HG03135 (cell line): ENCODE results near the gene SLCO2A1.

Experiments
- ATAC-seq: cut with Tn5 transposase; IDR thresholded peaks from one replicate; pipeline ENCODE4 v1.9.1; 2021; ENCODE audit warnings: mild to moderate bottlenecking, moderate library complexity; ENCODE audit not compliant: unreplicated experiment

Gene SLCO2A1

DNA sequence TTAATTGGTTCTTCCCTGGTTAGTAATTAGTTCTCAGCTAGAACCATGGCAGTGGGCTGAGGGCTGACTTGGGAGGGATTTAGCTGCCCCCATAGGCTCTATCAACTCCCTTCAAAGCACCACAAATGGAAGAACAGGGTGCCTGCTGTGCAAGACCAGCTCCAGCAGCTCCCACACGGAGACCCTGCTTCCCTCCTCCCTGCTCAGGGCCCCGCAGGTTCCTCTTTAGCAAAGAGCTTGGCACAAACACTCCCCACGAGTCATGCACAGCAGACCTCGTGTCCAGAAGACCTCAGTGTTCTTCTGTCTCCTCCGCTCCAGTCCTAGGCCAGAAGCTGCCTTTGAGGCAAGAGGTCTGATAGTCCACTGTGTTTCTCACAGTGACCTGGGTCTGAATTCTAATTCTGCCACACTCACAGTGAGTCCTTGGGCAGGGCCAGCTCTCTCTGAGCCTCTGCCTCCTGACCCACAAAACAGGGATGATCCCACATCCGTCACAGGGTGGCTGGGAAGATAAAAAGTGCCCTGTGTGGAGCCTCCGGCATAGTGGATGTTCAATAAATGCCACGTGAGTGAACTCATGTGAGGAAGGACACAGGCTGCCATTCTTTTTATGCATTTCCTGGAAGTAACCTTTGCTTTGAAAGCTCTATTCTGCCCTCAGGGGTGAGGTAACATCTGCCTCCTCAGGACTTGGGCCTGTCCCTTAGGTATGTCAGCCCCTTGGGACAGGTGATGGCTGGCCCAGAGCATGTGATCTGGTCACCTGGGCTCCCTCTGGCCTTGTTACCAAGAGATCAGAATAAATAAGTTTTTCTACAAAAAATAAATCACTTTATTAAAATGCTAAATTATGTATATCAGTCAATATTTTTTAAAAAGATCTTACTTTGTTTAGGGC lies 141.7 kb downstream of the SLCO2A1 start:
- no peak for ATAC-seq

DNA sequence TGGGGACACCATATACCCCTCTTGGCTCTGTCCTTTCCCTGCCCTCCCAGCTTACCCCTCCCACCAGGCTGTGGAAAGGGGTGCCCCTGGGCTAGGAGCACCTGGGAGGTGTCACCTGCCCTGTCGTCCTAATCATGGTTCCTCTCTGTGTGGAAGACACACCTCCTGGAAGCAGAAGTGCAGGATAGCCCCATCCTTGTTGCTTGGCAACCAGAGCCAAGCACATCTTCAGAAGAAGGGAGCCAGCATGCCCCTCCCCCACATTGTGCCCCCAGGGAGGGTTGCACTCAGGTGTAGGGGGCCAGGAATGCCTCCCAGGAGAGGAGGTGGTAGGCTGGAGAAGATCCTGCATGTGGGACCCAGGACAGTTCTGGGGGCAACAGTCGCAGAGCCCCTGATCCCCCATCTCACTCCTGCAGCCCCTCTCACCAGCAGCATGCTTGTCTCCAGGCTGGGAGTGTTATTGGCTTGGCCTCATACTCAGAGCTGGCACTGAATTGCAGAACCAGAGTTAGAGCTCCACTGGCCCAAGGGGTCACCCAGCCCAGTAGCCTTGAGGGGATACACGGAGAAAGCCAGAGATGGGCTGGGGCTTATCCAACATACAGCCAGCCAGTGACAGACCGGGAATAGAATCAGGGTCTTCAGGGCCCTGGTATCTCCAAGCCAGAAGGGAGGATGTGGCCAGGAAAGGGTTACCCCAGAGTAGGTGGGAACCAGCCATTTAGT lies 142.5 kb downstream of the SLCO2A1 start:
- no peak for ATAC-seq

DNA sequence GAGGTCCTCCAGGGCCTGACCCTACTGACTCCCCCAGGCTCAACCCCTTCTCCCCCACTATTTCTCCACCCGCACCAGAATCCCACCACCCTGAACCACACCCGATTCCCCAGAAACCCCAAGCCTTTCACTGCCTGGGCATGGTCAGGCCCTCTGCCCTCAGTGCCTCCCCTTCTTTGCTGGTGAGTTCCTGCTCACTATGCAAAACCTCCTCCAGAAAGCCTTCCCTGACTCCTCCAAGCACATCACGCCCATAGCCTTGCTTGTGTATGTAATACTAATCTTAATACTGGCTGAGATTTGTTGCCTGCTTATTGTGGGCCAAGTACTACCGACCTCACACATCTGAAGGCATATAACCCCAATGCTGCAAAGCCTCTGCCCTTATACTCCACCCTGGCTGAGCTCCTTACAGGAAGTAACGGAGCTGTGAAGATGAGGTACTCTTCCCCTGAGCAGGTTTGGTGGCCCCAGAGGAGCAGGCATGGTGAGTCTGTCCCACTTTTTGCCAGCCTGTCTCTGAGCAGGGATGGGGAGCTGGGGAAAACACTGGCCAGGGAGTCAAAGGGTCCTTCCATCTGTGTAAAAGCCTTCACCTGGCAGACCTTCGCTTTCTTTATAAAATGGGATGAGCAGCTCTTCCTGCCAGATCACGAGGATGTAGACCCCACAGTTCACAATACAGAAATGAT lies 143.5 kb downstream of the SLCO2A1 start:
- ATAC-seq: no peak

DNA sequence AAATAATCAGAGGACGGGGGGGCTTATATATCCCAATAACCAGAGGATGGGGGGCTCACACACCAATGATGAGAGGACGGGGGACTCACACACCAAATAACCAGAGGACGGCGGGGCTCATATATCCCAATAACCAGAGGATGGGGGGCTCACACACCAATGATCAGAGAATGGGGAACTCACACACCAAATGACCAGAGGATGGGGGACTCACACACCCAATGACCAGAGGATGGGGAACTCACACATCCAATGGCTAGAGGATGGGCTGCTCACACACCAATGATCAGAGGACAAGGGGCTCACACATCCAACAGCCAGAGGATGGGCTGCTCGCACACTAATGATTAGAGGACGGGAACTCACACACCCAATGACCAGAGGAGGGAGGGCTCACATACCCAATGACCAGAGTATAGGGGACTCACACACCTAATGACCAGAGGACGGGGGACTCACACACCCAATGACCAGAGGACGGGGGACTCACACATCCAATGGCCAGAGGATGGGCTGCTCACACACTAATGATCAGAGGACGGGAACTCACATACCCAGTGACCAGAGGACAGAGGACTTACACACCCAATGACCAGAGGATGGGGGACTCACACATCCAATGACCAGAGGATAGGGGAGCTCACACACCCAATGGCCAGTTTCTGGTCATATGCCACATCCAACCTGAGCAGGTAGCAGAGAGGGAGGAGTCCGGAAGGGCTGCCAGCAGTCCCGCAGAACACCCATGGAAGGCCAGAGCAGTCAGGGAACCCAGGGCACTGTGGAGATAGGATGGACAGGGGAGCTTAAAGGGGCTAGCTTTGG lies 144.6 kb downstream of the SLCO2A1 start:
- ATAC-seq: no peak

DNA sequence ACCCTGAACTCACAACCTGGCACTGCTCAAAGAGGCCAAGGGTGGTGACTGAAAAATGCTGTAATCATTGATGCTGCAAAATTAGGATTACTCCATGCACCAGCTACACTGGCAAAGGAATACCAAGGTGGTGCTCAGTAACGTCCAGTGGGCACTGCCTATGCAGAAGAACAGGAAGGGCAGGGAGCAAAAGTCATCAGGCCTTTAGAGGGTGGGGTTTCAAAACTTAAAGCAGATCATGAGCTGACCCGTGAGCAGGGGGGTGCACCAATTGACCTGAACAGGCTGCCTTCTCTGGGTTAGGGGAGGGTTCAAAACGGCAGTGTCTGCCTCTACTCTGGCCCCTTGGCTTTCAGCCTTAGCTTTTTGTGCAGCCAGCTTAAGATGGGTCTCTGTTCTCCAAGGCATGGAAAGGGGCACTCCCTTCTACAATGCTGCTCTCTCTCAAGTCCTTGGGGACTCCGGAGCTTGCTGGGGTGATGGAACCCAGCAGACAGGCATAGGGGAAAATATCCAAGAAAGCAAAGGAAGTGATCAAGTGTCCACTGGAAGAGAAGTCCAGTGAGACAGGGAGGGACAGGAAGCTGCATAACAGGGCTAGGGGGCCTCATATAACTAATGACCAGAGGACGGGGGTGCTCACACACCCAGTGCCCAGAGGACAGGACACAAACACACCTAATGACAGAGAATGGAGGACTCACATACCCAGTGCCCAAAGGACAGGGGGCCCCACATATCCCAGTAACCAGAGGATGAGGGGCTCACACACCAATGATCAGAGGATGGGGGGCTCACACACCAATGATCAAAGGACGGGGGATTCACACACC lies 145.5 kb downstream of the SLCO2A1 start:
- ATAC-seq: no peak

- no peak for ATAC-seq
Observed at GRCh38 chr3:133883641-133884040, 146.1 kb downstream of the SLCO2A1 start.

DNA sequence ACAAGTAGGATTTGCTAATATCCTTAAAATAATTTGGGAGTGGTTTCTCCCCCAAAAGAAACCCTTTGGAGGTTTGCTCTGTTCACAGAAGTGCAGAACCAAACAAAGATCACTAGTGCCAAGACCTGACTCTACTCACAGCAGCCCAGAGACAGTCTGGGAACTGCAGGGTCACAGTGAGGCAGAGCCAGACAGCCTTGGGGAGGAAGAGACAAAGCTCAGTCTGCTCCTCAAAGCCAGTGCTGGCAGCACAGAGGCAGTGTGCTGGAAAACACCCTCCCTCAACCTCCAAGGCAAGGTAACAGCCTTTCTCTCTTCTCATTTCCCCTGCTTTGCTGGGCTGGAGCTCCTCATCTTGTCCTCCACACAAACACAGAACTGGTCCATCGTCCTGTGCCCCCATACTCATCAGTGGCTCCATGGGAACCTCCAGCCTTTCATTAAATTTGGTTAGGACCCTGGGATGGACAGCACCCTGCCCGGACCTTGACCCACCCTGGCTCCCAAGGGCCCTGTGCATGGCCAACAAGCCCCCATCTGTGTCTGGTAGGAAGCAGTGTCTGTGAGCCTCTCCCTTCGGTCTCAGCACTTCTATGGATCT lies 146.6 kb downstream of the SLCO2A1 start:
- ATAC-seq: no peak

DNA sequence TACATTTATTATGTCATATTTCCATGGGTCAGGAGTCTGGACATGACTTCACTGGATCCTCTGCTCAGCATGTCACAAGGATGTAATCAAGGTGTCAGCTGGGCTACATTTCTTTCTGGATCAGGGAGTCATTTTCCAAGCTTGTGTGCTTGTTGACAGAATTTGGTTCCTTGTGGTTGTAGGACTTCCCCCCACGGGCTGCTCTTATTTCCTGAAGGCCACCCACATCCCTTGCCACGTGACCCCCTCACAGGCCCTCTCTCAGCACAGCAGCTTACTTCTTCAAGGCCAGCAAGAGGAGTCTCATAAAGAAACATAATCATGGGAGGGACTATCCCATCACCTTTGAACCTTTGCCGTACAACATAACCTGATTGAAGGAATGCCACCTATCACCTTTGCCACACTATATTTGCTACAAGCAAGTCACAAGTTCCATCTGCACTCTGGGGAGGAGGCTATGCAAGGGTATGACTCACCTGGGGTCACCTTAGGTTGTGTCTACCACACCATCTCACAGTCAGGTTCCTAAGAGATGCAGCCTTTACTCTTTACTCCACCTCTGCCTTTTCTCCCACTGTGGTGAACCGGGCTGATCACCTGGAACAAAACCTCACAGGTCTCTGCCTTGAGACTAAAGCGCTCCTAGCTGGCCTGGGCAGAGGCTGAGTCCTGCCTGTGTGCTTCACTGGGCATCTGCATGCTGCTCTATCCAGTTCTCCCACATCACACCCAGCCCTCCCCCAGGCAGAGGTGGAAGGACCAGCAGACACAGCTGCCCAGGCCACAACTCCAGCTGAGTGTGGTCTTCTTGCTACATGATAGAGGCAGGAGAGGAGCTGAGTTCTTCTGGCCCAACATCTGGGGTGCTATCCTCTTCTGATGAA lies 147.5 kb downstream of the SLCO2A1 start:
- no peak for ATAC-seq

GRCh38 chr3:133881492-133881891 lies 148.2 kb downstream of the SLCO2A1 start:
- no peak for ATAC-seq

- ATAC-seq: no peak
Observed at GRCh38 chr3:133880886-133881455, 148.8 kb downstream of the SLCO2A1 start.

DNA sequence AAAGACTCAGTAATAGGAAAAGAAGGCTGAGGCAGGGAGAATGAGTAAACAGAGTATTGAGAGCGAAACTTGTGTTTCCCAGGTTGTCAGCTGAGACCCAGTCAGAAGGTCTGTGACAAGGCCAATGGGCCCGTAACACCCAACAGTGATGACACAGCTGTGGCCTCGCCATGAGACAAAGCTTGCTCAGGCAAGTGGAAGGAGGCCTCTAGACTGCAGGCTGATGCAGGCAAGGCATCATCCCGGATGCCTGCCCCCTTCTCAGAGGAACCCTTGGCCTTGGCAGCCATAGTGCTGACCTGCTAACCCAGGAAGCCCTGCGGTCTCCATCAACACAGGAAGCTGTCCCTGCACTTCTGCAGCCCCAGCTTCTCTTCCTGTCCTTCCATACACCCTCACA lies 149.4 kb downstream of the SLCO2A1 start:
- no peak for ATAC-seq

DNA sequence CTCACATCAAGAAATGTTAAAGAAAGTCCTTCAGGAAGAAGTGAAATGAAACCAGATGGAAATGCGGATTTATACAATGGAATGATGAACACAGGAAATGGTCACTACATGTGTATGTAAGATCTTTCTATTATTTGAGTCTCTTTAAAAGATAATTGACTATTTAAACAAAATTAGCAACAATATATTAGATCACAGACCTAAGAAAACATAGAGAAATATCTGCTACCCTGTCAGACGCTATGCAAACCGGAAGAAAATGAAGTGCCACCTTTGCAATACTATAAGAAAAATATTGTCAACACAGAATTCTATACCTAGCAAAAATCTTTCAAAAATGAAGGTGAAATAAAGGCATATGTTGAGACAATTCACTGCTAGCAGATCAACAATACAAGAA lies 151.2 kb downstream of the SLCO2A1 start:
- no peak for ATAC-seq
